Measurements from ENCODE around the gene UTY.

UTY gene

GRCh38 chrY:13479828-13480227 lies at the start of gene UTY:
Gene UTY (minus strand): TSS chrY:13480033. CDS start chrY:13479665, 368 bp downstream.
- peaks cover 41% of the 10 kb centered on the region for H3K36me3 Mint-ChIP-seq
- peak within 1 kb of the TSS; percentile 77 for H3K4me3 Mint-ChIP-seq
- H3K9me3 Mint-ChIP-seq, result no peaks in the 10 kb centered on the region
- DNase-seq (ENCODE audit: low spot score in 2 of 2), result peak; percentile 26 to 88
- peak; percentile 98 for ATAC-seq
- peaks cover 7% of the 10 kb centered on the region for H3K4me1 Mint-ChIP-seq
- peak within 1 kb of the TSS; percentile 97 for H3K27ac Mint-ChIP-seq

- ATAC-seq, result no peak
- Mint-ChIP-seq H3K4me3 (no peak overlapping the region), H3K4me1 (no peaks in the 10 kb centered on the region), H3K27ac (no peak overlapping the region), H3K9me3 (peaks cover 5% of the 10 kb centered on the region), H3K36me3 (no peaks in the 10 kb centered on the region)
- DNase-seq (ENCODE audit: low spot score in 2 of 2), result no peak
Observed at GRCh38 chrY:13520474-13520873, 40.6 kb upstream of the UTY start.

GRCh38 chrY:13501215-13501614 lies 21.4 kb upstream of the UTY start:
- Mint-ChIP-seq H3K4me1 (no peaks in the 10 kb centered on the region), H3K27ac (no peak overlapping the region), H3K36me3 (no peaks in the 10 kb centered on the region), H3K4me3 (no peak overlapping the region), H3K9me3 (no peaks in the 10 kb centered on the region)
- ATAC-seq, result no peak
- no peak for DNase-seq (ENCODE audit: low spot score in 2 of 2)

GRCh38 chrY:13493737-13494136 lies 13.9 kb upstream of the UTY start:
- no peak for ATAC-seq
- no peak for DNase-seq (ENCODE audit: low spot score in 2 of 2)
- H3K27ac Mint-ChIP-seq, result no peak overlapping the region
- no peaks in the 10 kb centered on the region for H3K36me3 Mint-ChIP-seq
- H3K9me3 Mint-ChIP-seq, result no peaks in the 10 kb centered on the region
- peaks cover 6% of the 10 kb centered on the region for H3K4me1 Mint-ChIP-seq
- H3K4me3 Mint-ChIP-seq, result no peak overlapping the region

- ATAC-seq (no peak), DNase-seq (ENCODE audit: low spot score in 2 of 2) (no peak)
- Mint-ChIP-seq H3K4me1 (peaks cover 6% of the 10 kb centered on the region), H3K9me3 (no peaks in the 10 kb centered on the region), H3K36me3 (no peaks in the 10 kb centered on the region), H3K4me3 (no peak overlapping the region), H3K27ac (no peak overlapping the region)
Observed at GRCh38 chrY:13492408-13492807, 12.6 kb upstream of the UTY start.

- Mint-ChIP-seq H3K27ac (no peak overlapping the region), H3K36me3 (no peaks in the 10 kb centered on the region), H3K4me3 (no peak overlapping the region), H3K9me3 (no peaks in the 10 kb centered on the region), H3K4me1 (no peaks in the 10 kb centered on the region)
- no peak for DNase-seq (ENCODE audit: low spot score in 2 of 2)
- no peak for ATAC-seq
Observed at GRCh38 chrY:13488738-13489137, 8.9 kb upstream of the UTY start.

- H3K4me1 Mint-ChIP-seq, result peaks cover 10% of the 10 kb centered on the region
- DNase-seq (ENCODE audit: low spot score in 2 of 2), result peak in 1 of 2 donors; percentile 84
- peaks cover 47% of the 10 kb centered on the region for H3K36me3 Mint-ChIP-seq
- H3K9me3 Mint-ChIP-seq, result no peaks in the 10 kb centered on the region
- peak overlapping the region; percentile 97 for H3K27ac Mint-ChIP-seq
- ATAC-seq, result peak; percentile 73
- peak overlapping the region; percentile 77 for H3K4me3 Mint-ChIP-seq
Observed at GRCh38 chrY:13479121-13479711, 617 bp downstream of the UTY start.

- H3K4me1 Mint-ChIP-seq, result peaks cover 14% of the 10 kb centered on the region
- peak overlapping the region; percentile 97 for H3K27ac Mint-ChIP-seq
- ATAC-seq (peak; percentile 50), DNase-seq (ENCODE audit: low spot score in 2 of 2) (peak in 1 of 2 donors; percentile 68)
- H3K36me3 Mint-ChIP-seq, result peaks cover 57% of the 10 kb centered on the region
- no peaks in the 10 kb centered on the region for H3K9me3 Mint-ChIP-seq
- H3K4me3 Mint-ChIP-seq, result peak overlapping the region; percentile 77
Observed at GRCh38 chrY:13478126-13478785, 1.6 kb downstream of the UTY start.

GRCh38 chrY:13474997-13475396 lies 4.8 kb downstream of the UTY start:
- Mint-ChIP-seq H3K4me1 (peaks cover 28% of the 10 kb centered on the region), H3K9me3 (no peaks in the 10 kb centered on the region), H3K36me3 (peaks cover 78% of the 10 kb centered on the region), H3K4me3 (peak overlapping the region; percentile 41), H3K27ac (no peak overlapping the region)
- ATAC-seq (peak; percentile 59), DNase-seq (ENCODE audit: low spot score in 2 of 2) (no peak)

GRCh38 chrY:13451572-13451971 lies 28.3 kb downstream of the UTY start:
- ATAC-seq (no peak), DNase-seq (ENCODE audit: low spot score in 2 of 2) (no peak)
- H3K4me1 Mint-ChIP-seq, result peaks cover 23% of the 10 kb centered on the region
- H3K4me3 Mint-ChIP-seq, result no peak overlapping the region
- no peaks in the 10 kb centered on the region for H3K9me3 Mint-ChIP-seq
- H3K27ac Mint-ChIP-seq, result no peak overlapping the region
- peaks cover 45% of the 10 kb centered on the region for H3K36me3 Mint-ChIP-seq

- peaks cover 51% of the 10 kb centered on the region for H3K36me3 Mint-ChIP-seq
- no peak overlapping the region for H3K27ac Mint-ChIP-seq
Observed at GRCh38 chrY:13450596-13451130, 29.2 kb downstream of the UTY start.

GRCh38 chrY:13445566-13445965 lies 34.3 kb downstream of the UTY start:
- no peak for DNase-seq (ENCODE audit: low spot score in 2 of 2)
- peaks cover 6% of the 10 kb centered on the region for H3K4me1 Mint-ChIP-seq
- H3K4me3 Mint-ChIP-seq, result no peak overlapping the region
- no peaks in the 10 kb centered on the region for H3K9me3 Mint-ChIP-seq
- ATAC-seq, result no peak
- H3K36me3 Mint-ChIP-seq, result peaks cover 70% of the 10 kb centered on the region
- no peak overlapping the region for H3K27ac Mint-ChIP-seq

More at GRCh38 chrY:13450596-13451130, 29.2 kb downstream of the UTY start:
- DNase-seq (ENCODE audit: low spot score in 2 of 2), result no peak
- Mint-ChIP-seq H3K4me1 (peaks cover 23% of the 10 kb centered on the region), H3K4me3 (no peak overlapping the region), H3K9me3 (no peaks in the 10 kb centered on the region)
- no peak for ATAC-seq

- DNase-seq (ENCODE audit: low spot score in 2 of 2) (no peak), ATAC-seq (no peak)
- H3K9me3 Mint-ChIP-seq, result no peaks in the 10 kb centered on the region
- peaks cover 6% of the 10 kb centered on the region for H3K4me1 Mint-ChIP-seq
- H3K27ac Mint-ChIP-seq, result no peak overlapping the region
- H3K4me3 Mint-ChIP-seq, result no peak overlapping the region
- H3K36me3 Mint-ChIP-seq, result peaks cover 61% of the 10 kb centered on the region
Observed at GRCh38 chrY:13443146-13443545, 36.7 kb downstream of the UTY start.

GRCh38 chrY:13440811-13441210 lies 39.0 kb downstream of the UTY start:
- peaks cover 23% of the 10 kb centered on the region for H3K4me1 Mint-ChIP-seq
- H3K36me3 Mint-ChIP-seq, result peaks cover 47% of the 10 kb centered on the region
- no peaks in the 10 kb centered on the region for H3K9me3 Mint-ChIP-seq
- ATAC-seq (no peak), DNase-seq (ENCODE audit: low spot score in 2 of 2) (no peak)
- H3K4me3 Mint-ChIP-seq, result no peak overlapping the region
- H3K27ac Mint-ChIP-seq, result no peak overlapping the region

- DNase-seq (ENCODE audit: low spot score in 2 of 2), result peak; percentile 25 to 84
- H3K4me3 Mint-ChIP-seq, result peak overlapping the region; percentile 87
- peaks cover 50% of the 10 kb centered on the region for H3K4me1 Mint-ChIP-seq
- peaks cover 4% of the 10 kb centered on the region for H3K9me3 Mint-ChIP-seq
- H3K36me3 Mint-ChIP-seq, result peaks cover 27% of the 10 kb centered on the region
- peak overlapping the region; percentile 94 for H3K27ac Mint-ChIP-seq
- ATAC-seq, result peak; percentile 98
Observed at GRCh38 chrY:13435968-13436937, 43.6 kb downstream of the UTY start.
